Karpas-422 (cell line): ENCODE data around the gene LRRC8A. TPM values are rescaled to one million over a fixed set of nuclear protein-coding genes. Genes with fewer than 3 reads are reported as not detected.

Experiments
- DNase-seq: peaks from one replicate; pipeline ENCODE4 v3.0.0-alpha.2; 2015
- H2AFZ ChIP-seq: fragments of 200-600 bp; sonication (generic); 2 replicates; pipeline ENCODE4 v1.6.1; 2014; ENCODE audit warnings: antibody characterized with exemption, low read length, mixed read lengths
- H3K27ac ChIP-seq: fragments of 200-600 bp; sonication (generic); 2 replicates; pipeline ENCODE4 v1.5.1; 2014; ENCODE audit warnings: mild to moderate bottlenecking, low read length, moderate library complexity
- H3K27me3 ChIP-seq: fragments of 200-600 bp; sonication (generic); 2 replicates; pipeline ENCODE4 v1.6.1; 2014; ENCODE audit warnings: low read length, mixed read lengths
- H3K36me3 ChIP-seq: fragments of 200-600 bp; sonication (generic); 2 replicates; pipeline ENCODE4 v1.6.1; 2014; ENCODE audit warnings: low read length, mixed read lengths; ENCODE audit not compliant: insufficient read depth
- H3K4me1 ChIP-seq: fragments of 200-600 bp; sonication (generic); 2 replicates; pipeline ENCODE4 v1.6.1; 2014; ENCODE audit warnings: mild to moderate bottlenecking, low read length, mixed read lengths
- H3K4me2 ChIP-seq: fragments of 200-600 bp; sonication (generic); 2 replicates; pipeline ENCODE4 v1.6.1; 2014; ENCODE audit warnings: low read length, low read depth, mild to moderate bottlenecking; ENCODE audit not compliant: poor library complexity, severe bottlenecking
- H3K4me3 ChIP-seq: fragments of 200-600 bp; sonication (generic); 2 replicates; pipeline ENCODE4 v1.5.1; 2014; ENCODE audit warnings: mild to moderate bottlenecking, antibody characterized with exemption, low read length, mixed read lengths
- H3K79me2 ChIP-seq: fragments of 200-600 bp; sonication (generic); 2 replicates; pipeline ENCODE4 v1.6.1; 2014; ENCODE audit warnings: mild to moderate bottlenecking, low read length, mixed read lengths
- H3K9ac ChIP-seq: fragments of 200-600 bp; sonication (generic); 2 replicates; pipeline ENCODE4 v1.6.0; 2014; ENCODE audit warnings: low read length
- H3K9me2 ChIP-seq: fragments of 200-600 bp; sonication (generic), shearing (Covaris generic); replicated peaks from 2 replicates; pipeline ENCODE4 v1.6.0; 2014; ENCODE audit warnings: mild to moderate bottlenecking, low read length, moderate library complexity; ENCODE audit not compliant: insufficient read depth
- H3K9me3 ChIP-seq: fragments of 300-700, 200-600 bp; sonication (generic); 2 replicates; pipeline ENCODE4 v1.6.1; 2014; ENCODE audit warnings: low read length, mixed read lengths
- H4K20me1 ChIP-seq: fragments of 200-600 bp; sonication (generic); 2 replicates; pipeline ENCODE4 v1.6.1; 2014; ENCODE audit warnings: mild to moderate bottlenecking, antibody characterized with exemption, low read length, low read depth; ENCODE audit not compliant: insufficient read depth
- total RNA-seq: library from RNA; depleted of rRNA; stranded (reverse); fragments of >200 nt; shearing (Covaris generic); gene quantifications from 2 replicates; pipeline ENCODE4 v1.2.3, GENCODE V29; 2014; ENCODE audit warnings: low replicate concordance

LRRC8A gene
- total RNA-seq, 1 experiment from 2014 or later: 6.3 TPM

- no peak overlapping the region for H3K4me2 ChIP-seq
- H3K36me3 ChIP-seq: no peaks in the 10 kb centered on the region; the same call in 1 of the 2 replicates
- H3K27ac ChIP-seq: no peak overlapping the region
These were observed 34.3 kb downstream of the LRRC8A start for GRCh38 chr9:128916204-128916603.

GRCh38 chr9:128916745-128917144, 34.8 kb downstream of the LRRC8A start:
- no peak overlapping the region for H2AFZ ChIP-seq
- no peaks in the 10 kb centered on the region for H3K27me3 ChIP-seq
- H3K79me2 ChIP-seq: peaks cover 3% of the 10 kb centered on the region; the same call in 1 of the 2 replicates
- H3K9ac ChIP-seq: no peak overlapping the region
- no peak for DNase-seq
- no peaks in the 10 kb centered on the region for H3K9me3 ChIP-seq
- H3K9me2 ChIP-seq: no peaks in the 10 kb centered on the region
- 0 out of 2 replicates have a peak, but pooled peaks cover 5% of the 10 kb centered on the region for H4K20me1 ChIP-seq
- H3K36me3 ChIP-seq: no peaks in the 10 kb centered on the region; the same call in 1 of the 2 replicates
- peaks cover 6% of the 10 kb centered on the region for H3K4me1 ChIP-seq
- no peak overlapping the region for H3K27ac ChIP-seq
- H3K4me3 ChIP-seq: no peak overlapping the region
- H3K4me2 ChIP-seq: no peak overlapping the region

More at GRCh38 chr9:128916204-128916603, 34.3 kb downstream of the LRRC8A start:
- Histone ChIP-seq H3K4me3 (no peak overlapping the region), H3K9ac (no peak overlapping the region), H2AFZ (no peak overlapping the region), H3K9me2 (no peaks in the 10 kb centered on the region), H3K27me3 (no peaks in the 10 kb centered on the region), H3K4me1 (peaks cover 5% of the 10 kb centered on the region; the same call in 1 of the 2 replicates), H3K9me3 (no peaks in the 10 kb centered on the region), H3K79me2 (peaks cover 3% of the 10 kb centered on the region; the same call in 1 of the 2 replicates), H4K20me1 (0 out of 2 replicates have a peak, but pooled peaks cover 5% of the 10 kb centered on the region)
- no peak for DNase-seq

- Histone ChIP-seq H3K27me3 (no peaks in the 10 kb centered on the region), H3K9ac (no peak overlapping the region), H3K9me2 (no peaks in the 10 kb centered on the region), H3K4me3 (no peak overlapping the region), H2AFZ (no peak overlapping the region), H3K36me3 (no peaks in the 10 kb centered on the region; the same call in 1 of the 2 replicates), H3K4me2 (no peak overlapping the region), H3K4me1 (peaks cover 12% of the 10 kb centered on the region), H4K20me1 (0 out of 2 replicates have a peak, but pooled peaks cover 5% of the 10 kb centered on the region), H3K9me3 (no peaks in the 10 kb centered on the region), H3K27ac (no peak overlapping the region), H3K79me2 (peaks cover 3% of the 10 kb centered on the region; the same call in 1 of the 2 replicates)
- no peak for DNase-seq
These were observed 35.4 kb downstream of the LRRC8A start for GRCh38 chr9:128917151-128917849.

- H3K9ac ChIP-seq: no peak overlapping the region
- no peak for DNase-seq
These were observed 37.0 kb downstream of the LRRC8A start for GRCh38 chr9:128918921-128919320.

GRCh38 chr9:128919402-128920089, 37.6 kb downstream of the LRRC8A start:
- Histone ChIP-seq H3K4me1 (peaks cover 17% of the 10 kb centered on the region), H3K4me3 (no peak overlapping the region), H3K27me3 (no peaks in the 10 kb centered on the region), H3K9me2 (no peaks in the 10 kb centered on the region), H3K36me3 (no peaks in the 10 kb centered on the region; the same call in 1 of the 2 replicates), H3K79me2 (no peaks in the 10 kb centered on the region), H3K27ac (no peak overlapping the region), H3K9ac (no peak overlapping the region), H2AFZ (no peak overlapping the region), H3K9me3 (no peaks in the 10 kb centered on the region), H3K4me2 (no peak overlapping the region), H4K20me1 (no peaks in the 10 kb centered on the region)
- no peak for DNase-seq

More at GRCh38 chr9:128918921-128919320, 37.0 kb downstream of the LRRC8A start:
- Histone ChIP-seq H3K36me3 (no peaks in the 10 kb centered on the region; the same call in 1 of the 2 replicates), H3K9me3 (no peaks in the 10 kb centered on the region), H4K20me1 (no peaks in the 10 kb centered on the region), H3K27me3 (no peaks in the 10 kb centered on the region), H2AFZ (no peak overlapping the region), H3K4me3 (no peak overlapping the region), H3K4me1 (peaks cover 17% of the 10 kb centered on the region), H3K4me2 (no peak overlapping the region), H3K27ac (no peak overlapping the region), H3K9me2 (no peaks in the 10 kb centered on the region), H3K79me2 (no peaks in the 10 kb centered on the region)

DNA sequence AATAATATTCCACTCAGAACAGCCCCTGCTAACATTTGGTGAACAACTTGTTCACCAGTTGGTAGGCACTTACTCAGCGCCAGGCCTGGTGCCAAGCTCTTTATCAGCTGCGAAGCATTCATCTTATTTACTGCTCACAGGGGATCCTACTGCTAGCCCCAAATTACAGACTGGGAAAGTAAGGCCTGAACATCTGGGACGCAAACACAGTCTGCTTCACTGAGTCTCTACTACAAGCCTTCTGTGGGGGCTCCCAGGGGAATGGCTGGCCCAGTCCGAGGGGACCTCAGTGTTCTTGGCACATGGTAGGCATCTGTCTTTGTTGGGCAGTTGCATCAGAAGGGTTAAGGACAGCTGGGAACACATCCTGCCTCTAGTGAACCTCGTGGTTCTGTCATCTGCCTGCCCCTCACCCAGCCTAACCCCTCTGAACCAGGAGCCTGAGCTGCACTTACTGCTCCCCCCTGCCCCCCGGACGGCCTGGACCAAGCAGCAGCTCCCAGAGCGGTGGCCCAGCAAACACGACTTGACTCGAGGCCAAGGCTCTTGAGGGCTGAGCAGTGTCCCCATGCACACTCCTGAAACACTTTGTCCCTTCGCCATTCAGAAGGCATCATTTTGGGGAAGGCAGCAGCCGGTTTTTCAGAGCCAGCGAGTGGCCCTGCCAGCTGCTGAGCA, 38.6 kb downstream of the LRRC8A start, which contains the start of gene PHYHD1:
PHYHD1 (plus strand) TSS at position 602 of the 678 bp plus-strand sequence. CDS start 1,342 bp downstream, outside the sequence.
- Histone ChIP-seq H3K9me2 (no peaks in the 10 kb centered on the region), H4K20me1 (no peaks in the 10 kb centered on the region), H3K4me1 (peaks cover 17% of the 10 kb centered on the region), H3K4me3 (peak within 1 kb of the TSS; percentile 60; the same call in 1 of the 2 replicates), H3K9me3 (no peaks in the 10 kb centered on the region), H2AFZ (no peak within 1 kb of the TSS), H3K79me2 (no peaks in the 10 kb centered on the region), H3K4me2 (peak within 1 kb of the TSS; percentile 69), H3K9ac (peak within 1 kb of the TSS; percentile 55; the same call in 1 of the 2 replicates), H3K27ac (no peak within 1 kb of the TSS), H3K36me3 (no peaks in the 10 kb centered on the region; the same call in 1 of the 2 replicates), H3K27me3 (no peaks in the 10 kb centered on the region)
- DNase-seq: no peak

- Histone ChIP-seq H4K20me1 (no peaks in the 10 kb centered on the region), H2AFZ (peak overlapping the region; percentile 78), H3K79me2 (no peaks in the 10 kb centered on the region), H3K27ac (no peak overlapping the region), H3K4me1 (peaks cover 17% of the 10 kb centered on the region), H3K9me3 (no peaks in the 10 kb centered on the region), H3K4me2 (peak overlapping the region; percentile 69), H3K27me3 (no peaks in the 10 kb centered on the region), H3K9ac (peak overlapping the region; percentile 55), H3K9me2 (no peaks in the 10 kb centered on the region), H3K36me3 (no peaks in the 10 kb centered on the region; the same call in 1 of the 2 replicates), H3K4me3 (peak overlapping the region; percentile 60)
- DNase-seq: peak; percentile 71
These were observed 40.2 kb downstream of the LRRC8A start for GRCh38 chr9:128921881-128922763.
